ENCODE measurements around the gene CNN3.

The CNN3 gene

DNA sequence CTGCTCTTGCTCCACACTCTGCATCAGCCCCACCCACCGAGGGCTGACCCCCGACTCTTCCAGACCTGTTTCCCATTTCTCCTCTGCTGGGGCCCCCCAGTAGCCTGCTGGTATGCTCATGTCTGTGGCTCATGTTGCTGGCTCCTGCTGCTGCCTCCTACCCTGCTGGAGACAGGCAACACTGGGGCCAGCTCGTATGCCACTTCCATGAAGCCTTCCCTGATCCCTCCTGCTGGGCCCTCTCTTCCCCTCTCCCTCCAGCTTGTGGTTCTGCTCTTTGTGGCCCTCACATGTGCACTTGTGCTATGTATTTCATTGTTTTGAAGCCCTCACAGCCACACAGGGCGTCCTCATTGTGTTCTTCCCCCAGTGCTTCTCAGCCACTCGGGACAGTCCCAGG, 40.5 kb downstream of the CNN3 start:
- DNase-seq, result no peak

DNA sequence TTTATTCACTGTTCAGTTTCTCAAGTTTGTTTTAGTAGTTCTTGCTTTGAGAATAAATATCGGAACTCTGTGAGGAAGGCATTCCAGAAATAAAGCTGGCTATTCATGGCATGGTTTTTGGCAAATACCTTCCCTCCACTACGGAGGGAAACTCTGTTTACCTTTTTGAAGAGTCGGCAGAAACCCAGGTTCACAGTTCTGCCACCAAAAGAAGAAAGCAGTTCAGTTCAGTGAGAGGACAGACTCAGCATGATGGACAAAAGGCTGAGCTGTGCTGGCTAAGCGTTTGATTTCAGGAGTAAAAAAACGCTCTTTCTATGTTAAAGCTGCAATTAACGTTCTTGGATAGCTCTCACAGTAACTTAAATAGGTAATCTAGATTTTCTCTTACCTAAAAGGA, 42.4 kb downstream of the CNN3 start:
- DNase-seq, result no peak

DNA sequence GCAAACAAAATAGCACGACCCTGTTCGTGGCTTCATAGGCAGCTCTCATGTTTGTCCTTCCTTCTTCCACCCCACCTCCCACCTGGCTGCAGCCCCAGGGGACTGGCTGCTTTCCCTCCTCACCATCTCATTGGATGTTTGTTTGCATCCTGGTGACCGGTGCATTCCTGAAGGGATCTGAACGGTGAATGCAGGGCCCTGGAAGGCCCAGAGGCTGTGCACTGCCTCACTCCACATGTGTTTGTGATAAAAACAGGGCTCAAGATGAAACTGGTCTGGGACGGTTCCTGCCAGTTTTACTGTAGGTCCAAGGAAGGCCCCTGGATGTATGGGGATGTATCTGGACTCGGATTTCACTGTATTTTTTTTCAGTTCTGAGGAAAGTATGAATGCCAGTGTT, 42.8 kb downstream of the CNN3 start:
- no peak for DNase-seq

DNA sequence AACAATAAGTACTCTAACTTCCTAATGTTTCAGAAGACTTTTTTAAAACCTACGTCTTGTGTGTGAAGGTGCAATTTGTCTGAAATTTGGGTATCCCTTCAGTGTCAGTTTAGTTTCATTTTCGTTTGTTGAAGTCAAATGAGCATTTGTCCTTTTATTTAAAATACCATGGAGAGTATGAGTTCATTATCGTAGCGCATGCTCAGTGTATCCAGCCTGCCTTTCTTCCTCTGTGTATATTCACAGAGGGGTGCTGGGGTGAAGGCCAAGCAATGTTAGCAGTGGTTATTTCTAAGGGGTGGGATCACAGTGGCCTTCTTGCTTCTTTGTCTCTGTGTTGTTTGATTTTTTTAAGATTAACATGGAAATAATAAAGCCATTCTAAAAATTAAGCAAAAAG, 43.2 kb downstream of the CNN3 start:
- peak; percentile 49 for DNase-seq

DNA sequence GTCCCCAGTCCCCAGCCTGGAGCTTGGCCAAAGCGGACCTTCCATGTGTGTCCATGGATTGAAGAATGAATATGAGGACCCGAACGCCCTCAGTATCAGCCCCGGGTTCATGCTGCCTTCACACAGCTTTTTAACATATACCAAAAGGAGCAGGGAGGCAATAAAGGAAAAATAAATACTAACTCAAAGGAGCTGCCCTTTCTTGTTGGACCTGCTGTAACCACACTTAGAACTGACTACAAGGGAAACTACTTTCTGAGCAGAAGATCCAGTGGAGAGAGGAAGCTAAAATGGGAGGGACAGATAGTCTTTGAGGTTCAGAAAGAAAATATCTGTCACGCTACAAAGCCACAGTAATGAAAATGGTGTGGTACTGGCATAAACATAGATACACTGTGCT, 48.6 kb downstream of the CNN3 start:
- no peak for DNase-seq

DNA sequence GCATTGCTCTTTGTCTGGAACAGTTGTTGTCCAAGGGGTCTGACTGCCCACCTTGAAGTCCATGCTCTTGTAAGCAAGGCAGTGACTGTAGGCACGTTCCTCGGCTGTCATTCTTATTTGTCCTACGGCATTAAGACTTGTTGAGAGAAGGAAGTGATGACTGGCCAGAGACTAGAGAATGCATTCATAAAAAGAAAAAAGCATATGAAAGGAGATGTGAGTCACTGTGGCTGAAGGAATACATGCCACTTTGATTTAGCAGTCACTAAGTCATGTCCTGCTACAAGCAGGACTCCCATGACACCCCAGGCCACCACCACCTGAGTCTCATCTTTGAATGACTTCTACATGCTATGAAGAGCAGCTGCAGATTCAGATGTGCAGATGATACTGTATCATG, 50.5 kb downstream of the CNN3 start:
- no peak for DNase-seq

DNA sequence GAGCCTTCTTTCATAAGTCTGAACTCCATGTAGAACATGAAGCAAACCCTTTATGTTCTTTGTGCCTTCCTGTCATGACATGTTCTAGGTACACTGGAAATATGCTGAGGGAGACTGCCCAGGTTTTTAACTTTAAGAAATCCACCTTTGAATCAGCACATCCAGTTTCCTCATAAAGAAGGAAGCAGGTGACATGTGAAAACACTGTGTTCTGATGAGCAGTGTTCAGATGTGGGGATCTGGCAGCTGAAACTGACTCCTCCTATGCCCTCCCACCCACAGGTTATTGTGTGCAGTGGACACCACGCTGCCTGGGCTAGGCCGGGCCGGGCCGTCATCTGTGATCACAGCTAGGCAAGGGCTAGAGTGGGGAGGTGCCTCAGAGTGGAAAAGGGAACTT, 51.1 kb downstream of the CNN3 start:
- DNase-seq, result no peak

DNA sequence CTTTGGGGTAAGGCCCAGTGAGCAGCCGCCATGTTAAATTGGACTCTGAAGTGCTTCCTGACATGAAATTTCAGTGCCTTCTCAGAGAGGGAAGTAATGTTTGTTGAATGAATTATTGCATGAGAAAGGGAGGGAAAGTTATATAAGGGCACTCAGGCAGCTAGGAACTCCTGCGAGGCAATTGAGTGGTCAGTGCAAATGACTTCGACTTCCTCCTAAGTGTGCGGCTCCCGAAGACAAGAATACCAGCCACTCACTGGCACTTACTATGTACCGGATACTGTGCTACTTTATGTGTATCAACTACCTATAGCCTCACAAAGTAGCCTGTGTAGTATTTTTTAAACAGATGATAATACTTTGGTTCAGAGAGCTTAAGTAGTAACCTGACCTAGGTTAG, 52.5 kb downstream of the CNN3 start:
- DNase-seq, result no peak

DNA sequence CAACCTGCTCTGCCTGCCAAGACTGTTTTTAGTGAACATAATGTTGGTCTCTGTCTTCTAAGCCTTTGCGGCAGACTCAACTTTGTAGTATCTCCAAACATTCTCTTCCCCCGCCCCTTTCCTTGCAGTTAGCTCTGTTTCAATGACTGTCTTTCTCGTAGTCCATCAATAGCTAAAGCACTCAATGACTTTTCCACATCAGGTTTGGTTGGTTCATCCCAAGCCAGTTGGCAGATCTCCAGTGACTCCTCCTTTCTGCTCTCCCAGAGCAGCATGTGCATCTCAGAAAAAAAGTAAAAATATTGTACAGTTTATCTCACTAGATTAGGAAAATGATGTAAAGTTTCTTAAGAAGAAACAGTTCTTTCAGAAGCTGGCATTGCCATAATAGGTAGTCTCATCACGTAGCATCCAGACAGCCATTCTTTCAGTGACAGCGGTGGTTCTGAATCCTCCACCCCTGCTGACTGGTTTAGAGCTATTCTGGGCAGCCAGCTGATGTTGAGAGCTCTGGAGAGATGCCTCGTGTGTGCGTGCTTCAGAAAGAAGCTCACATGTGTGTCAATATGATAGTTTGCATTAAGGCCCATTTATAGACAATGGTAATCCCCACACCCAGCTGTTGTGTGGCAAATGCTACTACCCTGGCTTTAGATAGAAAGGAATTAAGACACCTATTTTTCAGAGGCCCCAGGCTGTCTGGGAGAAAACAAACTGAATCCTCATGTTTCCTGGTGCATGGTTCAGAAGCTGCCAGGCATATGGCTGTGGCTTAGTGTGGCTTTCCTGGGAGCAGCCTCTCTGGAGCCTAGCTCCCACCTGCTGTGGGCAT, 53.2 kb downstream of the CNN3 start:
- peak; percentile 24 for DNase-seq

DNA sequence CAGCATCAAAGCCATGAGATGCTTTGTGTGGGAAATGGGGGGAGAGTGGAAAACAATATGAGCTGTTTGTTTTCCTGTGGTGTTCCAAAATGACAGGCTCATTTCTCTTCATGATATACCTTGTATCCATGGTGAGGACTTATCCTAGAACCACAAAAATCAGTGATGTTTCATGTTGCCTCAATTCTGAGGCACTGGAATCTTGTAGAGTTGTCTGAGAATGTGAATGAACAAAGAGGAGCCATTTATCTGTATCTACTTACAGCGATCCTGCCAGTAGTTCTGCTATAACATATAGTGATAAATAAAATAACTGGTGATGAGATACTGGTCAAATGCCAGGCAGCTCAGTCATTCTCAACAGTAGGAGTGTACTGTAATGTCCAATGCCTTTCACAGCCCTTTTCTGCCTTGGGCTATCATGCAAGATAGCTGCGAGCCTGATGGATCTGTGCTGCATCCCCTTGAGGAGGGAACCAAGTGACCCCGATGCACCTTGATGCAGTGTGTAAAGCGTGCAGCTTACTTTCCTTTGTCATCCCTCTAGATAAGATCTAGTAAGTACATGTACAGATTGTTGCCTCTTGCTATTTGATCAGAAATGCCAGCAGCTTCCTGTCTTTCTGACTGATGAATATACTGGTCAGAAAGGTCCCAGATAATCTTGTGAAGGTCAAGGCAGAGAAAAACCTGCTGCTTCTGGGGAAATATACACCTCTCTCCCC, 54.0 kb downstream of the CNN3 start:
- DNase-seq, result no peak

DNA sequence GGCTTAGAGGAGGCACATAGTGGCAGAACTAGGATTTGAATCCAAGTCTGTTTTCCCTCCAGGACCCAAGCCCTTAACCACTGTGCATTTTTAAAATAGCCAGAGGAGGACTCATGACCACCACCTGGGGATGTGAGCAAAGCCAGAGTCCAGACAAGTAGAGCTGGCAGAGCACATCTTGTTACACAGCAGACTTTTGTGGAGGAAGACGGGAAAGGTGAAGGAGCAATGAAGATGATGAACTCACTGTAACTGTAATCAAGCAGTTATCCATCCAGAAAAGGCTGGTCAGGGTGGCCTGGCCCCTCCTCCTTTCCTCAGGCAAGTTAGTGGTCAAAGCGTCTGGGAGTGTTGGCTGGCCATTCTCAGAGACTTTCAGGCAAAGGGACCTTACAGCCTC, 55.9 kb downstream of the CNN3 start:
- DNase-seq, result no peak

DNA sequence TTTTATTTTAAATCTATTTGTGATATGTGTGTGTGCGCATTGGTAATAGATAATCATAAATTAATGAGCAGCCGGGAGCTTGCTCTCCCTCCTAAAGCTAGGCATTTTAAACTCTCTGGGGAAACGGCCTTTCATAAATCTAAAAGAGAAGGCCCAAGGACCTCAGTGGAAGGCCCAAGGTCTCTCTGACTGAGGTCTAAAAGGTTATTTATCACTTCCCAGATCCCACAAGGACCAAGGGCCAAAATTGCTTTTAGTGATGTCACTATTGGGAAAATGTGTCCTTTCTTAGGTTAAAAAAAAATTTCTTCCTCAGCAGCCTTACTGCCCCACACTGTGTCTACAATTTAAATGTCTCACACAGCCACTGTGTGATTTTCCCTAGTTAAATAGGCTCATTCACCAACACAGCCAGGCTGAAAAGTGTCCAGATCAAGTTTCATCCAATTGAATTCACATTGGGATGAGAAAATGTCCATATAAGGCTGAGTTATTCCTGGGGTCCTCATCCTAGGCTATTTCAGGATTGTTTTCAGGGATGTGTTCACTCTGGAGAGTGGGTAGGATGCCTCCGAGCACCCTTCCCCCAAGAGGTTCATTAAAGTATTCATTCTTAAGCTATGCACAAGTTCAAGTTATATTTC, 60.6 kb downstream of the CNN3 start:
- no peak for DNase-seq

DNA sequence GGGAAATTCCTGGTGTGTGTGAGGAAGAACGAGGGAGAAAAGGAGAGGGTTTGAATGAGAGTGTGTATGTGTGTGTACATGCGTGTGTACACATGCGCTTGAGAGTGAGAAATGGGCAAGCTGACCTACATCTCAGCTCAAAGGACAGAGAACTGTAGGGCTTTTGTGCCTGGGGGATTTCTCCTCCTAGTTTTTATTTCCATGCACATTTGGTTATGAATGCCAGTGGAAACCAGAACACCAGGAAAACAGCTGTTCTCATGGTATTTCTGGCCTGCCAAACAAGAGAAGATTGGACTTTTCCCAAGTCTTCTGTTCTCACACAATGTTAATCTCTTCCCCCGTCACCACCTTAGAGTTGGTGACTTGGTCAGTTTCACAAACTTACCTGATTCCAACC, 61.5 kb downstream of the CNN3 start:
- DNase-seq, result no peak

DNA sequence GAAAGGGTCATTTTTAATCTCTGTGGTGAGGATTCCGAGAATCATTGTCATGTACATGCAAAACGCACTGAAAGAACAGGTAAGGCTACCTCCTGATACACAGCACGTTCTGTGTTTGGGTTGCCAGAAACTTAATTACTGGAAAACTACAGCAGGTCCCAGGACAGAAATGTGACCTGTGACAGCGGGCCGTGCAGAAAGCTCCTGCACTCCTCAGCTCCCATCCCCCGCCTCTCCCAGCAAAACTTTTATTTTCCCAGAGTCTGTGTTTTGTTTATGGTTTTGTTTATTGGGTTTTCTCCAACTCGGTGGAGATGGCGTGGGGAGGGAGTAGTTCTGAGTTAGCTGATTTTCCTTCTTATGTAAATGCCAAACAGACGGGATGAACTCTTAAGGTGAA, 62.1 kb downstream of the CNN3 start:
- no peak for DNase-seq

DNA sequence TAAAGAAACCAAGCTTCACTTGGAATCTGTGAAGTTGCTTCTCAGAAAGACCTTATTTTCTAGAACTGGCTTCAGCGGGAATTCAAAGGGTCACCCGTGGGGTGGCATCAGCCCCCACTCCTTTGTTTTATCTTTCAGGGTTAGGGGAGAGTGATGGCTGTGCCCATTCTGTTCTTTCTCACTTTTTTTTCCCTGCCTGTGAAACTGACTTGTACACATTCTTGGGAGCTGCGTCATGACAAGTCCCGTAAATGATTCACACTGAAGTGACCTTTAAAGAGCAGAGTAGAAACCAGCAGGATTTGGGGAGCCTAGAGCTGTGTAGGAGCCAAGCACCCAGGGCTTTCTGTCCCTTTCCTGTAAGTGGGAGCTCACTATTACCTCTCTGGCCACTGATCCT, 63.0 kb downstream of the CNN3 start:
- no peak for DNase-seq

DNA sequence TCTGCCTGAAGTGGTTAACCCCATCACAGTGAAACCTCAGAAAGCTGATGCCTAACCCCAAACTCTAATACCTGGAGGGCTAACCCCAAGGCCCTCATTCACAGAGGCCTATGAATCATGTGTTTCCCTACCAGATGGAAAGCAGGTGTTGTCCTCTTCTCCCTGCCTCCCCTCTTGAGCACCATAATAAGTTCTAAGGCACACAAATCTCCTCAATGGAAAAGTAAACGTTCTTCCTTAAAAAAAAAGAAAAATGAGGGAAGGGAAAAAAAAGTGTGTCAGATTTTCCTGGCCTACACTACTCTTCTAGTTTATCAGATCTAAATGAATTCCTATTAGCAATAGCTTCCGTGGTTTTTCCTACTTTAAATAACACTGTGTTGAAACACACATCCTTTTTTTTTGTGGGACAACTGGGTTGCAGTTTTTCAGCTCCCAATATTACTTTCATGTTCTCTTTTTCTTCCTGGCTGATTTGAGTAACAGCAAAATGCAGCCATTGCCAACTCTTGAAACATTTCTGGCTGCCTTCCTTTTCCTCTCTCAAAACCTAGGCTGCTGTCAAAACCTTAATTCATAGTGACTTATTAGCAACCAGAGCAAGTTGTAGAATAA, 63.5 kb downstream of the CNN3 start:
- DNase-seq, result no peak

DNA sequence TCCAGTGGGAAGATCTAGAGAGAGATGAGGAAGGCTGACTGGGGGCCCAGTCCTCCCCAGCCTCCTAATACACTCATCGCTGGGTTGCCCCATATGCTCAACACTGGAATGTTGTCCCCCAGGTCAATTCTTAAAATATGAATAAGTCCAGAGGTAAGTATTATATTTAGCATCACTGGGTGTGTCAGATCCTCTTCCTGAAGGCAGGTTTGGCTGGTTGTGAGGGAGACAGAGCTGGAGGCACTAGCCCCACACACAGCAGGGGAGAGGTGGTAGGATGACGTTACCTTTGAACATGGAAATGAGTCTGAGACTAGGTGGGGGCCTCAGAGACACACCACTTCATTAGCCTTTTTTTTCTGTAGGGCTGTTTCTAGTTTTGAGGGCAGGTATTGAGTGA, 64.2 kb downstream of the CNN3 start:
- DNase-seq, result no peak

DNA sequence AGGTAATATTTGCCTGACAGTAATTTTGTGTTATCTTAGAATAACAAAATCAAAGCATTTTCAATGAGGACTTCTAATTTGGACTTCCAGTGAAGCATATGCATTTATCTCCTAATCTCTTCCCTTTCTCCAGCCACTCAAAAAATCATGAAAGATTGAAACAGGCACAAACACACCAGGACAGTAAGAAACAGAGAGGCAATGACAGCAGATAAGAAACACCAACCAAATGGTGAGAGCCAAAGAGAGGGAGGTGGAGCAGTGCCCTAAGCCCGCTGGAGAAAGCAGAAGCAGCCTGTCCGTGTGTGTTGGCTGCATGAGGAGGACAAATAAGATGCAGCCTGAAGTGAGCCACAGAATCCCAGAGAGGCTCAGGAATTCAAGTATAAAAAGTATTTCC, 67.7 kb downstream of the CNN3 start:
- no peak for DNase-seq

DNA sequence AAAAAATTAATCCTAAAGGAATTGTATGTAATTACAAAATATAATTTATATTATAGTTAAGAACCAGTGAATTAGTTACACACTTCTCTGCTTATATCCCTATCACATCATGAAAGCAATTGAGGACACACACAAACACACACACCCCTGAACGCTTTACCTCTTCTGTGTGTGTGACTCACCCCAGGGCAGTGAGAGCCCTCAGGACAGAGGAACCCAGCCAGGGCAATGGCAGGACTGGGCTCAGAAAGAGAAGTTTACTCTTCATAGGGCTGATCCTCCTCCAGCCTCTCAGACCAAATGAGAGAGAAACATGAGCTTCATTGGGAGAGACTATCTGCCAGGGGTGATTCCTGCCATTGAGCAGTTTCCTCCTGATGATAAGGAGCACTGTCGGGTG, 68.6 kb downstream of the CNN3 start:
- DNase-seq, result no peak

DNA sequence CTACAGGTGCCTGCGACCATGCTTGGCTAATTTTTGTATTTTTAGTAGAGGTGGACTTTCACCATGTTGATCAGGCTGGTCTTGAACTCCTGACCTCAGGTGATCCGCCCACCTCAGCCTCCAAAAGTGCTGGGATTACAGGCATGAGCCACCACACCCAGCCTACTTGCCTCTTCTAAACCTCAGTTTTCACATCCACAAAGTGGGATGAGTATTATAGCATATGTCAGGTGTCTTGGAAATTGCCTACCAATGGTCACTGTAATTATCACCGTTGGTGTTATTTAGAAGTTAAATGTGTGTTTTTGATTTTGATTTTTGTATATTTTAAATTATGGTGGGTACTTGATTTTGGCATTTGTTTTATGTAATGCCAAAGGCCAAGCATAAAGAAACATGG, 70.0 kb downstream of the CNN3 start:
- no peak for DNase-seq

DNA sequence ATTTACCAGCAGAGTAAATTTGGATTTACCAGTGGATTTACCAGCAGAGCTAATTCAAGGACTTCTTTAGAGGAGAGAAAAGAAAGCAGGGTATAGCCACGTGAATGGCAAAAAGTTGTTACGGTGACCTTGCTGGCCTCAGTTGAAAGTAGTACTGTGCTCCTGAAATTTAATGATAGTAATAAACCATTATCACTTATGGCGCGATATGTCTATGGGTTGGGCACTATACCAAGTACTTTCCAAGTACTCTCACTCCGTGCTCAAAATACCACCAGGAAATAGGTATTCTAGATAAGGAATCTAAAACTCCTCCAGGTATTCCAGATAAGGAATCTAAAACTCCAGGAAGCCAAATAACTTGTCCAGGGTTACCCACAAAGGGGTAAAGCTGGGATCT, 70.9 kb downstream of the CNN3 start:
- DNase-seq, result no peak

DNA sequence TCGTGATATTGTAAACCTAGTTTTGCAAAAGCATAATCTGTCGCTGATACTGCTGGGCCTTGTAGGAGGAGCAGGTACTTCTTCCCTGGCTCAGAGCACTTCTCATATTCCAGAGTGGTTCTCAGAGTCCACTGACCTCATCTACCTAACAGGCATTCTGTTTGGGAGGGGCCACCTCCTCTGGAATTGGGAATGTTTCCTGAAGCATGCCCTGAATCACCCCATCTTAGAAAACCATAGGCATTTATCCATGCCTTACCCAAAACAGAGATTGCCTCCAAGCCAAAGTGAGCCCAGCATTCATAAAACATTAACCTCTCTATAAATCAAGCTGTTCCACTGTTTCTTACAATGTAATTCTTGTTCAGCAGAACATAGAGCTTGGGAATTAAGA, 71.6 kb downstream of the CNN3 start:
- no peak for DNase-seq

DNA sequence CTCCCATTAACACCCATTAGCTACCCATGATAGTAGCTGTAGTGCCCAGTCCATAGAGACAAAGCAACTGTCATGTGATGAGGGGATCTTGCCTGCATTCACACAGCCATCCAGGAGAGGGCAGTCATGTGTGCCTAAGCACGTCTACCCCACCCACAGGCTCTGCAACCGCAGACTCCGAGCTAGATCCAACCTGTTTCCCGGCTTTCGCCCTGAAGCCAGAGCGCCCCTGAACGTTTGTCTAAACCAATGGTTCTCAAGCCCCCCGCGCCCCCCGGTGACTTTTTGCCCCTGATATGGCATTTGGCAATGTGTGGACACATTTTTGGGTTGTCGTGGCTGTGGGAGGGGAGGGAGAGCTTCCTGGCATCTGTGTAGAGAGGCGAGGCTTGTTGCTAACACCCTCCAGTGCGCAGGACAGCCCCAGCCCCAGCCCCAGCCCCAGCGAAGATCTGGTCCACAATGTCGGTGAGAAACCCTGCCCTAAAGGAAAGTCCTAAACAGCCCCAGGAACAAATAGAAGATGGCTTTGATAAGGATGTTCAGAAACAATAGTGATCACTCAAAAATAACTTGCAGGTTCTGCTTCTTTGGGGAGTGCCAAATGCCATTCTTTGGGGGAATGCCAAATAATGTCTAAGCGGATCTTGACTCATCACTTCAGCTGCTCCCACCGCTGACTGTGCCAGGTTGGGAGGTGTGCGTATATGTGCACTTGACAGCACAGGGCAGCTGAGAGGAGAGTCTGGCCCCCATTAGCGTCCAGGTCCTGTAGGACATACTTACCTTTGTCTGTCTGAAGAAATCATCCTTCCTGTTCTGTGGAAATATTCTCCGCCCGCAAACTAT, 72.2 kb downstream of the CNN3 start:
- DNase-seq, result peak; percentile 63
